ENCODE results near the gene CAMTA1.

GRCh38 chr1:7538033-7538432, 752.8 kb downstream of the CAMTA1 start:
- TF ChIP-seq CTCF (IDR thresholded peaks at IDR 0.05; ENCODE audit: low read length) (no peak), EZH2 (optimal IDR thresholded peaks at IDR 0.05; ENCODE audit: low read depth, low read length) (no peak), EZH2phosphoT487 (IDR thresholded peaks at IDR 0.05; ENCODE audit: low read length) (no peak)
